H9 (cell line): ENCODE data around the gene GREB1L. TPM values are rescaled to one million over a fixed set of nuclear protein-coding genes. Genes with fewer than 3 reads are reported as not detected.

ENCODE experiments used
- DNase-seq: peaks from one replicate; pipeline ENCODE4 v3.0.0-alpha.2; 2017
- H2AFZ ChIP-seq: one replicate; pipeline ENCODE4 v1.6.1; 2013; ENCODE audit warnings: mild to moderate bottlenecking, low read length, control low read depth, moderate library complexity
- H2AK5ac ChIP-seq: 2 replicates; pipeline ENCODE4 v1.6.1; 2013; ENCODE audit warnings: low read length, control low read depth, mixed read lengths; ENCODE audit not compliant: insufficient read length
- H2BK120ac ChIP-seq: one replicate; pipeline ENCODE4 v1.6.1; 2013; ENCODE audit warnings: low read depth, mild to moderate bottlenecking, low read length, control low read depth, inconsistent platforms; ENCODE audit not compliant: poor library complexity, severe bottlenecking
- H2BK12ac ChIP-seq: 2 replicates; pipeline ENCODE4 v1.6.1; 2013; ENCODE audit warnings: low read length, control low read depth, mixed read lengths, low read depth; ENCODE audit not compliant: insufficient read length
- H2BK15ac ChIP-seq: 2 replicates; pipeline ENCODE4 v1.6.1; 2013; ENCODE audit warnings: low read depth, low read length, control low read depth
- H2BK20ac ChIP-seq: one replicate; pipeline ENCODE4 v1.6.1; 2013; ENCODE audit warnings: low read depth, mild to moderate bottlenecking, low read length, control low read depth, inconsistent platforms; ENCODE audit not compliant: poor library complexity, severe bottlenecking
- H2BK5ac ChIP-seq: 2 replicates; pipeline ENCODE4 v1.6.1; 2013; ENCODE audit warnings: low read length, control low read depth, mixed read lengths; ENCODE audit not compliant: insufficient read length
- H3K14ac ChIP-seq: 2 replicates; pipeline ENCODE4 v1.6.1; 2013; ENCODE audit warnings: low read length, control low read depth; ENCODE audit not compliant: insufficient read depth
- H3K18ac ChIP-seq: 2 replicates; pipeline ENCODE4 v1.6.1; 2013; ENCODE audit warnings: low read depth, mild to moderate bottlenecking, mixed read lengths, low read length, control low read depth; ENCODE audit not compliant: insufficient read length
- H3K23ac ChIP-seq: 2 replicates; pipeline ENCODE4 v1.6.1; 2013; ENCODE audit warnings: low read length, control low read depth, mixed read lengths, low read depth; ENCODE audit not compliant: insufficient read length
- H3K23me2 ChIP-seq: 2 replicates; pipeline ENCODE4 v1.6.1; 2013; ENCODE audit warnings: low read depth, mild to moderate bottlenecking, mixed read lengths, low read length, control low read depth; ENCODE audit not compliant: insufficient read length, poor library complexity, severe bottlenecking
- H3K27ac ChIP-seq: 2 replicates; pipeline ENCODE4 v1.5.1; 2013; ENCODE audit warnings: low read length, control low read depth, mixed read lengths, low read depth; ENCODE audit not compliant: insufficient read length
- H3K27me3 ChIP-seq: 2 replicates; pipeline ENCODE4 v1.6.1; 2013; ENCODE audit warnings: low read length, control low read depth, inconsistent platforms; ENCODE audit not compliant: insufficient read depth
- H3K4ac ChIP-seq: 2 replicates; pipeline ENCODE4 v1.6.1; 2013; ENCODE audit warnings: low read depth, mild to moderate bottlenecking, control low read depth, inconsistent platforms, low read length, moderate library complexity
- H3K4me1 ChIP-seq: 2 replicates; pipeline ENCODE4 v1.6.1; 2013; ENCODE audit warnings: low read length, control low read depth, inconsistent platforms; ENCODE audit not compliant: insufficient read depth
- H3K4me2 ChIP-seq: 2 replicates; pipeline ENCODE4 v1.6.1; 2013; ENCODE audit warnings: low read length, control low read depth, mixed read lengths; ENCODE audit not compliant: insufficient read length, insufficient read depth
- H3K56ac ChIP-seq: 2 replicates; pipeline ENCODE4 v1.6.1; 2013; ENCODE audit warnings: low read depth, mild to moderate bottlenecking, mixed read lengths, low read length, control low read depth; ENCODE audit not compliant: insufficient read length
- H3K79me1 ChIP-seq: 2 replicates; pipeline ENCODE4 v1.6.1; 2013; ENCODE audit warnings: low read depth, mild to moderate bottlenecking, moderate library complexity, low read length, control low read depth, inconsistent platforms; ENCODE audit not compliant: insufficient read depth, poor library complexity, severe bottlenecking
- H3K79me2 ChIP-seq: 2 replicates; pipeline ENCODE4 v1.6.1; 2013; ENCODE audit warnings: low read length, control low read depth, inconsistent platforms; ENCODE audit not compliant: insufficient read depth
- H3K9ac ChIP-seq: 2 replicates; pipeline ENCODE4 v1.6.1; 2013; ENCODE audit warnings: low read length, control low read depth, mixed read lengths; ENCODE audit not compliant: insufficient read length; ENCODE audit errors: extremely low read depth
- H3K9me3 ChIP-seq: one replicate; pipeline ENCODE4 v1.6.1; 2013; ENCODE audit warnings: low read depth, low read length, inconsistent platforms; ENCODE audit not compliant: control insufficient read depth
- H3T11ph ChIP-seq: one replicate; pipeline ENCODE4 v1.6.1; 2013; ENCODE audit warnings: mild to moderate bottlenecking, low read length, control low read depth, inconsistent platforms
- H4K20me1 ChIP-seq: one replicate; pipeline ENCODE4 v1.6.1; 2013; ENCODE audit not compliant: control insufficient read depth, insufficient read length, insufficient read depth
- H4K5ac ChIP-seq: 2 replicates; pipeline ENCODE4 v1.6.1; 2013; ENCODE audit warnings: low read depth, mild to moderate bottlenecking, mixed read lengths, low read length, control low read depth; ENCODE audit not compliant: insufficient read length
- H4K8ac ChIP-seq: replicated peaks from 2 replicates; pipeline ENCODE4 v1.6.1; 2013; ENCODE audit warnings: low read length, control low read depth, mixed read lengths, low read depth; ENCODE audit not compliant: insufficient read length
- H4K91ac ChIP-seq: 2 replicates; pipeline ENCODE4 v1.6.1; 2013; ENCODE audit warnings: low read depth, mild to moderate bottlenecking, moderate library complexity, mixed read lengths, low read length, control low read depth; ENCODE audit not compliant: insufficient read length
- H3K27ac Mint-ChIP-seq, 3 experiments: 2 replicates in 2 of 3; 3 replicates in 1 of 3; pipeline ENCODE4 v1.8.0; 2020 to 2021; ENCODE audit warnings: mixed read lengths in 3 of 3, mild to moderate bottlenecking in 1 of 3, moderate library complexity in 1 of 3
- H3K27me3 Mint-ChIP-seq: 2 replicates; pipeline ENCODE4 v1.8.0; 2021; ENCODE audit warnings: low read depth, mild to moderate bottlenecking, moderate library complexity, mixed read lengths
- H3K36me3 Mint-ChIP-seq, 3 experiments: 2 replicates in 2 of 3; 3 replicates in 1 of 3; pipeline ENCODE4 v1.8.0; 2020 to 2021; ENCODE audit warnings: low read depth in 3 of 3, mixed read lengths in 3 of 3; ENCODE audit not compliant: insufficient read depth in 1 of 3
- H3K4me1 Mint-ChIP-seq, 2 experiments: 2 replicates each; pipeline ENCODE4 v1.8.0; 2020; ENCODE audit warnings: mixed read lengths in 2 of 2
- H3K4me3 Mint-ChIP-seq, 2 experiments: 2 replicates in 1 of 2; 3 replicates in 1 of 2; pipeline ENCODE4 v1.8.0; 2020 to 2021; ENCODE audit warnings: mild to moderate bottlenecking in 2 of 2, mixed read lengths in 2 of 2, moderate library complexity in 1 of 2
- H3K9me3 Mint-ChIP-seq, 2 experiments: 2 replicates in 1 of 2; 3 replicates in 1 of 2; pipeline ENCODE4 v1.8.0; 2020; ENCODE audit warnings: mild to moderate bottlenecking in 2 of 2, mixed read lengths in 2 of 2, moderate library complexity in 1 of 2
- total RNA-seq: library from RNA; stranded (reverse); gene quantifications from 2 replicates; pipeline ENCODE4 v1.2.1, GENCODE V29; 2021
- TF ChIP-seq, protein P1 (sequence below): fragments of 200-600 bp; sonication (generic); conservative IDR thresholded peaks from 3 replicates; pipeline ENCODE4 v1.8.0; 2021; ENCODE audit warnings: antibody characterized with exemption, mild to moderate bottlenecking

GREB1L gene
- total RNA-seq, 1 experiment from 2014 or later = 2.7 TPM

DNA sequence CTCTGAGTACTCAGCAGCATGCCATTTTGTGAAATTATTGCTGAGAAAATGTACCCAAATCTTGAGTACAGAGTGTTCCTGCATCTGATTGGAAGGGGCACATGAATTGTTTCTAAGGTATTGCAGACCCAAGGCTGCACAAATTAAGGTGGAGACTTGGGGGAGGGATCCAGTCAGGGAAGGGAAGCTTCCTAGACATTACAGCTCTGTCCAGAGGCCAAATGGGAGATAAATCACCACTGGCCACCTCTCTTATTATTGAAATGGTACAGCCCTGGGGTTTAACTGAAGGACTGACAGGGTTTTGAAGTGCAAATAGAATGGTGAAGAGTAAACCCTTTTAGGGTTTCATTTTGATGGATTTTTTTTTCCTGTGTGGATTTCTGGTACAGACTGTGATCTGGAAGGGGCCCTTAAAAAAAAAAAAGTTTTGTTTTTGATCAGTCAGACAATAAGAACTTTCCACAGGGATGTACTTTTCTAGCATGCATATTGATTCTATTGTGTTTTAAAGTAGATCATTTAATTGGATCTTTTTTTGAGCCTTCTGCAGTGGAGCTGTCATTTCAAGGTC is 119.4 kb downstream of the GREB1L start:
- Histone ChIP-seq H3K9me3 (no peaks in the 10 kb centered on the region), H2BK12ac (no peak overlapping the region), H2BK15ac (no peak overlapping the region), H3K23me2 (no peaks in the 10 kb centered on the region), H2BK120ac (no peak overlapping the region), H3K9ac (no peak overlapping the region), H2AFZ (no peak overlapping the region), H4K5ac (no peak overlapping the region), H3K23ac (no peak overlapping the region), H3K79me2 (no peaks in the 10 kb centered on the region), H3K4ac (no peak overlapping the region), H2BK5ac (no peak overlapping the region), H4K20me1 (no peaks in the 10 kb centered on the region), H3K18ac (no peak overlapping the region), H3K27ac (no peak overlapping the region), H4K8ac (no peak overlapping the region), H3K56ac (no peak overlapping the region), H3K14ac (no peak overlapping the region), H3T11ph (no peak overlapping the region), H2BK20ac (no peak overlapping the region), H3K79me1 (no peaks in the 10 kb centered on the region), H3K4me1 (peaks cover 5% of the 10 kb centered on the region; the same call in 1 of the 2 replicates), H2AK5ac (no peak overlapping the region), H3K27me3 (no peaks in the 10 kb centered on the region), H4K91ac (no peak overlapping the region), H3K4me2 (no peak overlapping the region)
- no peak overlapping the region for H3K4me3 Mint-ChIP-seq
- TF ChIP-seq, protein P1, sequence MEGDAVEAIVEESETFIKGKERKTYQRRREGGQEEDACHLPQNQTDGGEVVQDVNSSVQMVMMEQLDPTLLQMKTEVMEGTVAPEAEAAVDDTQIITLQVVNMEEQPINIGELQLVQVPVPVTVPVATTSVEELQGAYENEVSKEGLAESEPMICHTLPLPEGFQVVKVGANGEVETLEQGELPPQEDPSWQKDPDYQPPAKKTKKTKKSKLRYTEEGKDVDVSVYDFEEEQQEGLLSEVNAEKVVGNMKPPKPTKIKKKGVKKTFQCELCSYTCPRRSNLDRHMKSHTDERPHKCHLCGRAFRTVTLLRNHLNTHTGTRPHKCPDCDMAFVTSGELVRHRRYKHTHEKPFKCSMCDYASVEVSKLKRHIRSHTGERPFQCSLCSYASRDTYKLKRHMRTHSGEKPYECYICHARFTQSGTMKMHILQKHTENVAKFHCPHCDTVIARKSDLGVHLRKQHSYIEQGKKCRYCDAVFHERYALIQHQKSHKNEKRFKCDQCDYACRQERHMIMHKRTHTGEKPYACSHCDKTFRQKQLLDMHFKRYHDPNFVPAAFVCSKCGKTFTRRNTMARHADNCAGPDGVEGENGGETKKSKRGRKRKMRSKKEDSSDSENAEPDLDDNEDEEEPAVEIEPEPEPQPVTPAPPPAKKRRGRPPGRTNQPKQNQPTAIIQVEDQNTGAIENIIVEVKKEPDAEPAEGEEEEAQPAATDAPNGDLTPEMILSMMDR = no peak
- H3K27ac Mint-ChIP-seq = peak overlapping the region in 1 of 3 experiments; percentile 74; a peak in 2 of 7 replicates
- no peaks in the 10 kb centered on the region; a peak in 1 of 7 replicates for H3K36me3 Mint-ChIP-seq
- no peak for DNase-seq
- peaks cover 16 to 19% of the 10 kb centered on the region in 2 experiments for H3K4me1 Mint-ChIP-seq
- no peaks in the 10 kb centered on the region for H3K9me3 Mint-ChIP-seq
- no peaks in the 10 kb centered on the region; the same call in 1 of the 2 replicates for H3K27me3 Mint-ChIP-seq
